PC-3 (cell line): Measurements from ENCODE around the gene ABHD12B.

Experiments
- CTCF ChIP-seq: fragments of 300-600 bp; sonication (generic); conservative IDR thresholded peaks from 2 replicates; pipeline ENCODE4 v1.5.1; 2017; ENCODE audit warnings: antibody characterized with exemption, low read depth, mild to moderate bottlenecking, low read length
- EZH2 ChIP-seq: fragments of 300-600 bp; sonication (generic); IDR thresholded peaks from one replicate; pipeline ENCODE4 v1.6.1; 2017; ENCODE audit warnings: antibody characterized with exemption, mild to moderate bottlenecking, low read length; ENCODE audit not compliant: unreplicated experiment
- EZH2phosphoT487 ChIP-seq: fragments of 300-600 bp; sonication (generic); IDR thresholded peaks from 2 replicates; pipeline ENCODE4 v1.6.1; 2018; ENCODE audit warnings: mild to moderate bottlenecking, antibody characterized with exemption, low read length, borderline replicate concordance

DNA sequence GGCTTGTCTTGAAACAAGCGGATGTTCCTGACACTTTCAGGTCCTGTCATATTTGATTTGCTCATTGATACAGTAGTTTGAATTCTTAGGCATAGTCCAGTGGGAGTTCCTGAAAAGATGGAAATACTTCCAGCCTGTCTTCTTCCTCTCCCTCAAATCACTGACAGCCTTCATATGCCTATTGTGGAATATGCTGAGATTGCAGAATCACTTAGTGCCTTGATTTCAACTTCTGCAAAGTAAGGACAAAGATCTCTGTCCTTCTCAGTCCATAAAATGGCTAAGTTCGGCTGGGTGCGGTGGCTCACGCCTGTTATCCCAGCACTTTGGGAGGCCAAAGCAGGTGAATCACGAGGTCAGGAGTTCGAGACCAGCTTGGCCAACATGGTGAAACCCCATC lies 79.2 kb downstream of the ABHD12B start:
- no peak for TF ChIP-seq CTCF
- TF ChIP-seq EZH2: no peak
- TF ChIP-seq EZH2phosphoT487: no peak
